Stimulated activated CD4-positive, alpha-beta T cell treated with anti-CD3 and anti-CD28 coated beads, TNF-alpha, amount 100 ng/mL, for 48 hours (primary cell): ENCODE measurements around the gene OTP.
A peak's percentile ranks its signal among the peaks of the same experiment; 100 is the strongest.

Experiments
- DNase-seq, 3 donors: peaks; one replicate each; pipeline ENCODE4 v3.0.0-alpha.2; 2020; ENCODE audit warnings: low read depth in 3 of 3

OTP gene

DNA sequence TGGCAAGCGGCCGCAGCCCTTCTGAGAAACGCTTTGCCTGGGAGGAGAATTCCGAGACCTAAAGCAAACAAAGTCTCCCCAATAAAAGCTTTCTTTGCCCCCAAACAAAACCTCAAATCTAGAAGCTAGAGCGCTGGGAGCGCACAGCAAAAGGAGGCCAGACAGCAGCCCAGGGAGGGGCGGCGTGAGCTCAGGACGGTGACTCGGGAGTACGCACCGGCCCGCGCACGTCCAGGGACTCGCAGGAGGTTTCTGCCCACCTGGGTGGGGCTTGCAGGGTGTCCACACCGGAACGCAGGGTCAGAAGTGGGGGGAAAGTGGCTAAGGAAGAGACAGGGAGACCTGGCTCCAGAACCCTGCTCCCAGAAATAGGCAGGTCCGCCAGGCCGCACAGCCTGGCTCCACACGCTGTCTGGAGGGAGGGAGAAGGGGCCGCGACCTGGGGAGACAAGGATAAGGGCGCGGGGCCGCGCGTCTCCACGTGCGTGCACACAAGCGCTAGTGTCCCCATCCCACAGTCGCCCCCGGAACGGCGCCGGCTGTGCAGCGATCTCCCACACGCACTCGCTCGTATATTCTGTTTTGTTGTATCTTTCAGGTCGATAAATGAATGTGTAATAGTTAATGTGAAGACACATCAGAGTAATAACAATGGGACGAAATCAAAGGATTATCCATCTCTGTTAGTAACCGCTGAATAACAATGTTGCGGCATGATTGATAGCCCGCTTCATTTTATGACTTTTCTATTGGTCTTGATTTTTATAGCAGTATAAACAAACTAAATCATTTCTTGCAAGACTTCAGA is 2.3 kb upstream of the OTP start:
- DNase-seq, result no peak

DNA sequence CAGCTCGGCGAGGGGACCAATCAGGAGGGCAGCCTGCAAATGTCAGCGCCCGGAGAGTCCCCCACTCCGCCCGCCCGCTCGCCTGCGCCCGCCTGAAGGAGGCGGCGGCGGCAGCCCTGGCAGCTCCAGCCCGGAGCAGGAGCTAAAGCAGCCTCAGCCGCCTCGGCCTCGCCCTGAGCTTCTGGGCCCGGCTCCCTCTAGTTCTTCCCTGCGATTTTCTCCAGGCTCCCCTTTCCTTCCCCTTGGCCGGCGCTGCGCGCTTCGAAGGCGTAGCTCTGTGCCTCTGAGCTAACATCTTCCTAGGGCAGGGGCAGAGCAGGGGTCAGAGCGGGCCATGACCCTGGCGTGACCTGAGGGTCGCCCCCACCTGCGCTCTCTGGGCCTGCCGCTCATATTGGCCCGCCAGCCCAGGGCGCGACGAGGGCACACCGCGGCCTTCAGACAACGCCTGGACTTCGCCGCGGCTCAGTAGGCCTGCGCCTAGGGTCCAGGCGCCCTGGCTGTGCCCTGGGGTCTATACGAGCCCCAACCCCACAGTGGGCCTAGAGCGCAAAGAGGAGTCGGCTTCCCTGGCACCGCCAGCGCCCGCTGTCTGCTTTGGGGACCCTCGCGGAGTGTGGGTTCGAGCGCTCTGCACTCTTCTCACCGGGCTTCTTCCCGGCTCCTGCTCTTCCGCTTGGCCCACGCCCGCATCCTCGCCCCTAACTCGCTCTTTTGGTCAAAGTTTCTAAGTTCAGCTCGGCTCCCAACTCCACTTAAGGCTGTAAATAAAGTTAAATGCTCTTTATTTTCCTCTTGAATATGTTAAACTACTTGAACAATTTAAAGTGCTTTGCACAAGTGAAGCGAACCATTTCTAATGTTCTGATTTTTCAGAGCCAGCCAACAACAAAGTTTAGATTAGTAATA is 504 bp upstream of the OTP start:
- no peak for DNase-seq

- no peak for DNase-seq
Observed at GRCh38 chr5:77637170-77637997, 1.1 kb downstream of the OTP start.

- no peak for DNase-seq
Observed at GRCh38 chr5:77636641-77637169, 1.8 kb downstream of the OTP start.

- DNase-seq, result no peak
Observed at GRCh38 chr5:77635917-77636640, 2.4 kb downstream of the OTP start.

GRCh38 chr5:77635067-77635916 is 3.2 kb downstream of the OTP start:
- DNase-seq, result no peak

DNA sequence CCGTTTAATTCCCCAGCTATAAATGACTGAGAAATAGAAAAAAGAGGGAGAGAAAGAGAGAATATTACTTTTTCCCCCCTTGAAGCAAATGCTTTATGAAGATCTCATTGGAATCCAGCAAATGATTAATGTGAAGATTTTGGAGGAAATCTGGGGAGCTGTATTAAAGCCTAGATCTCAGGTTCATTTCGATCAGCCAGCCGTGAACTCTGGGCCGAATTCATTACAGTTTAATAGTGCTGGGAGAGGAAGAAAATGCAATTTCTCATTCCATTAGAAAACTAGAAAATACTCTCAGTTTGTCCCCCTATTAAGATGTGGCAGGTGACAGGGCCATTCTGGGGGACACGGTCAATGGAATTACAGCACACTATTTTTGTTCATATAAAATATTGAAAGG is 4.8 kb downstream of the OTP start:
- no peak for DNase-seq

- DNase-seq, result no peak
Observed at GRCh38 chr5:77633207-77633675, 5.3 kb downstream of the OTP start.

DNA sequence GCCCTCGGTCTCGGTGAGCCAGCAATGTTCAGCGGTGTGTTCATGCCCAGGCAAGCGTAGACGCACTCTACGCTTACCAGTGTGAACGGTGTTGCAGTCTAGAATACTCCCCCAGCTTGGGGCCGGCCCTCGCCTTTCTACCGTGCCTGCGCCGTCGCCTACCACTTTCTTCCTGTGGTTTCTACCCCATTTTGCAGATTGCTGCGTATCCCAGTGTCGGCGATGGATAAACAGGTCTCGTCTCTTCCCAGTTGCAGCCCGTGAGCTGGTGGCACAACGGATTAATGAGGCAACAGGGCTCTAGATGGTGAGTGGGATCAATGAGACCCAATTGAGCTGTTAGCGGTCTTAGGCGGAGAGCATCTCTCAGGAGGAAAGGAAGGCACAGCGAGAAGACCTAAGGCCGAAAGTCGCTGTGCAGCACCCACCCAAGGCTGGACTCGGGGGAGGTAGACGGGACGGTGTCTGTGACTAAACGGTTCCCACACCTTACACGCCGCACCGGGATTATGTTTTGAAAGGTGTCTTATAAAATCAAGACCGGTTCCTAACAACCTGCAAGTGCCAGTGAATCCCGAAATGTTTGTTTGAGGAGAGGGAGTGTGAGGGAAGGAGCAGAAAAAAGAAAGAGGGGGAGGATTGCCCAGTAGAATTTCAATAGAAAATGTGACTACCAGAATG is 5.8 kb downstream of the OTP start:
- DNase-seq, result no peak

GRCh38 chr5:77630114-77630680 is 8.3 kb downstream of the OTP start:
- DNase-seq, result peak in 2 of 3 donors; percentile 27 to 37

GRCh38 chr5:77629509-77630113 is 8.9 kb downstream of the OTP start:
- no peak for DNase-seq

- DNase-seq, result no peak
Observed at GRCh38 chr5:77628840-77629508, 9.5 kb downstream of the OTP start.

DNA sequence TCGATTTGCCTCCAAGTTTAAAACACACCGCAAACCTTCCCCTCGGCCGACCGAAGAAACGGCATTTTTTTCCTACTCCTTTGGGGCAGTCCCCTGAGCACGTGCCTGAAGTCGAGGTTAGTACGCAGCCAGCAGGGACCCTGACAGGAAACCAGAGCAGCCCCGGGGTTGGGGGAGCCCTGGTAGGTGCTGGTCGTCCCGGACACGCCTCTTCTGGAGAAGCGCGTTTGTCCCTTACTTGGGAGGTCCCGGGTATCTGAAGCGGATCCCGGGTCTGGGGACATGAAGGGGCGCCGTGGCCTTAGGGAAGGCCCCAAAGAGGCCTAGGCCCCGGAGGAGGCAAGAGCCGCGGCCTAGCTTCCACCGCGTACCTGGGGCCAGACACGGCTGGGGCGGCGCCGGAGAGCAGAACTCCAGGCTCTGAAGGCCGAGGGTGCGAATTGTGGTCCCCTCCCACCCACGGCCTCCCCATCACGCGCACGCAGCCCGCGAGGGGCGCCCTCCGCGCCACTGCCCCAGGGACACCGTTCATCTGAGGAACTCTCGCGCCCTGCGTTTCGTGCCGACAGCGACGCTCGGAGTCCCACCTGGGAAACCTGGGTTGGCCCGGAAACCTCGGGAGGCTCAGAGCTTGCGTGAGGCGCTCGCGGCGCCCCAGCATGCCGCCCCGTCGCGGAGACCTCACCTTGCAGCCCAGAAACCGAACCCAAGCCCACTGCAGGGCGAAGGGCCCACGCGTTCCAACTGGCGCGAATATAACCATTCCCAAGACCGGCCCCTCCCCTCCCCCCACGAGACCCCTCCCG is 10.4 kb downstream of the OTP start:
- no peak for DNase-seq

GRCh38 chr5:77623203-77623740 is 15.2 kb downstream of the OTP start:
- DNase-seq, result no peak

DNA sequence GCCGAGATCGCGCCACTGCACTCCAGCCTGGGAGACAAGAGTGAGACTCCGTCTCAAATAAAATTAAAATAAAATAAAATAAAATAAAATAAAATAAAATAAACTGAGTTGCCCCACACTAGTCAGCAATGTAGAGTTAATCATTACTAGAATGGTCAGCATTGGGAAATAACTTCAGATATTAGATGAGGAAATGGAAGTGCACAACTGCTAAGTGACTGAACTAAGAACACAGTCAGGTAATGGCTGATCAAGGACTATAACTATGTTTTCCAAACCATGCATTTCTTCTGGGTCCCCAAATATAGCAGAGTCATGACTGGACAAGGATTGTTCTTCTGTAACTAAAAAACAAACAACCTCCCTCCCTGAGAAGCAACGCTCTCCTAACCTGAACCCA is 17.1 kb downstream of the OTP start:
- no peak for DNase-seq

DNA sequence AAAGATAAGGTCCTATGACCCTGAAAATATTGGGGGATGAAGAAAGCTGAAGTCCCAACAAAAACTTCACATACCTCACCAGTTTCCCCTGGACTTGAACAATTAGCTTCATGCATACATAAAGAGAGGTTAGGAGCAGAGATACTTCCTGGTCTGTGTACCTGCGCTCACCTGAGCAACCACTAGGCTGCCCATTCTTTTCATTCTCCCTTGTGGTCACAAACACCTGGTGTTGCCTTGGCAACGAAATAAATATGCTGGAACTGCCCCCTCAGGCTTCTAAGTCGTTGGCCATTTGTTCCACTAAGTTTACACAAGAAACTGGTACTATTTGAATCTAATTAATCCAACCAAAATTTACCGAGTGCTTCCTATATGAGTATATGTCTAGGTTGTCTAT is 18.1 kb downstream of the OTP start:
- DNase-seq, result no peak

DNA sequence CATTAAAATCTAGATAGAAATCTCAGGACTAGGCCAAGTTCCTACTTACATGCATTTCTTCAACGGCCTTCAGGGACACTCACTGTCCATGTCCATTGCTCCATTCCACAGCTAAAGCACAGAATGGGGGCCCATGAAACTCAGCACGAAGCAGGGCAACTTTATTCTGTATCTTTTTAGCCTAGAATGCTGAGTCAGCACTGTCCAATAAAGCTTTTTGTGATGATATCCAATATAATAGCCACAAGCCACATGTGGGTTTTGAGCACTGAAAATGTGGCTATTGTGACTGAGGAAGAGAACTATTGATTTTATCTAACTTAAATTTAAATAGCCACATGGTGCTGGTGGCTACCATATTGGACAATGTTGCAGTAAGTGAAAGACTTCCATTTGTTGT is 21.6 kb downstream of the OTP start:
- no peak for DNase-seq
